ENCODE data around the gene ADO.
A peak's percentile ranks its signal among the peaks of the same experiment; 100 is the strongest.

ADO gene

DNA sequence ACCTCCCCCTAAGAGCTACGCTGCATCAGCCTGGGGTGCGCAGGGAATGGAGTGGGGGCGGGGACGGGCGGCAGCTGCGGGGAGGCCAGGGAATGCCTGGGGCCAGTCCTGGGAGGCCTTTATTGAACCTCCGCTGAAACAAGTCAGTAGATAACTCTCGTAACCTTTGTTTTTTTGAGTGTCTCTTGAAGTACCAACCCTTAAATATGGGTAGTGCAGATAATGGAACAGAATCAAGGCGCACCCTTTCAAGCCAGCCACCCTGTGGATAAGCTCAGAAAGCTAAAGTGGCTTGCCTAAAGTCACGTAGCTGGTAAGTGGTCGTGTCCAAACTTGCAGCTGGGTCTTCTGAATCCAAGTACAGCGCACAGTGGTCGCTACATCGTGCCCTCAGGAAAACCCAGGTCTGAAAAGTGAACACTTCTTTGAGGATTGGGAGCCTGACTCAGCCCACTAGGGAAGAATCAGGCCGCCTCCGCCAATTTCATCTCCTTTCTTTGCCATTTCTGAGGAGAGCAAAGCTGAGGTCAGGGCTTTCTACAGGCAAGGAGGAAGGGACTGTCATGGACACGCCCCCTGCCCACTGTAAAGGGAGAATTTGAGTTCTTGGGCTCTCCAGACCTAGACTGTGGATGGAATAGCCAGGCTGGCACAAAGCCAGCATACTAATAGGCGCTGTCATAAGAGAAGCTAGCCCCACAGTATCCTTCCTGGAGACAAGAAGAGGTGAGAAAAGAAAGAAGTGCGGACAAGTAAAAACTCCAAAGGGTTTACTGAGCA is 14.8 kb downstream of the ADO start:
- DNase-seq: no peak

DNA sequence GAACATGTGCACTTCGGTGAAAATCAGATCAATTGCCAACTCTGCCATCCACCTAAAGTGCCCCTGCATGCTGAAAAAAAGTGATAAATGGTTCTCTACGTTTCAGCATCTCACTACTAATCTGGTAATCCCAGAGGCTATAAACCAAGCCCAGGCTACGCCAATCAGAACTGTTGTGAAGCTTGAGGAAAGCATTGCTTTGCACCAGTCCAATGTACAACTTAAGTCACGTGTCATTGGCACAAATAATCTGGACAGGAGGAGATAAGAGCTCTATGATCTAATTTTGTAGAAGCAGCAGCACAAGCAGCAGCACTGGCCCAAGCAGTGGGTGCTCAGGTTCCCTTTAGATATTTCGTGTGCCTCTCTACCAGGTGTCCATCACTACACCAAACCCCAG is 16.1 kb downstream of the ADO start:
- no peak for DNase-seq

DNA sequence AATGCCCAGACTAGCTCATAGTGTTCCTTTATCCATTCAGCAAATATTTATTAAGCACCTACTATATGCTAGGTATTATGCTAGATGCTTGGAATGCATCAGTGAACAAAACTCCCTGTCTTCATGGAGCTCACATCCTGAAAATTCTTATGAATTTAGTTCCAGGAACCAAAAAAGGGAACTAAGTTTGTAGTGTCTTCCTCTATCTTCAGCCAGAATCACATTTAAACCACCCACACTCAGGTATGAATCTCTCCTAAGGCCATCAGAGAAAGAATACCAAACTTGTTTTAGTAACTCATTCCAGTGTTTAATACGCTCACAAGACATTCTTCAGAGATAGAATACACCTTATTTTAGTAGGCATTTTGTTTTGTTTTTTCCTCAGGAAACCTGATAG is 21.8 kb downstream of the ADO start:
- DNase-seq: no peak

DNA sequence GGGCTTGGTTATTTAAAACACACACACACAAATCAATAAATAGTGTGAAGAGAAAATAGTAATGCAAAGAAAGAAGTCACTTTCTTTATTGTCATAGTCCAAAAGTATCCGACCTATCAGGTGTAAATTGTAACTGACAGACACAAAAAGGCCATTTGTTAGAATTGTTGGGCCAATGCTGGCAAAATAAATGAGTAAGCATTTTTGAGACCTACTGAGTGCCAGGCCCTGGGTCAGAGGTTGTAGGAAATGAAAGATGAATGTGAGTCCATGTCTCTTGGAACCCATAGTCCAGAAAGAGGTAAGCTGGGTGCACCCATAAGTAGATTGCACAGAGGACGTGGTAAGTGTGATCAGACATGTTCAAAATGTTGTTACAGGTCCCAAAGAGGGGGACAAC is 25.1 kb downstream of the ADO start:
- no peak for DNase-seq

DNA sequence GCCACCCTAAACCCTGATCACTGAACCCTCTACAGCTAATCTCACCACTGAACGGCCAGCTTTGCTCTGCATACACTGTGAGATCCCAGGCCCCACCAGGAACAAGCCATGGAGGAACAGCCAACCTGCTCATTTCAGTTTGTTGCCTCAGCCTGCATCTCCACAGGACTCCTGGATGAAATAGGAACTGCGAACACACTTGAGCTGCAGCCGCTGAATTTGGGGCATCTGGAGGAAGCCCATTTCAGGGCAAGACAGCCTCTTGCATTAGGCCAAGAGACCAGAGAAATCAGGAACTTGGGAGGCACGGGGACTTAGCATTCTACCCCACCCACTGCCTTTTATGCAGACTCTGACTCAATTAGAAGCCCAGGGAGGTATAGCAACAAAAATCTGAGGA is 26.2 kb downstream of the ADO start:
- DNase-seq: no peak

DNA sequence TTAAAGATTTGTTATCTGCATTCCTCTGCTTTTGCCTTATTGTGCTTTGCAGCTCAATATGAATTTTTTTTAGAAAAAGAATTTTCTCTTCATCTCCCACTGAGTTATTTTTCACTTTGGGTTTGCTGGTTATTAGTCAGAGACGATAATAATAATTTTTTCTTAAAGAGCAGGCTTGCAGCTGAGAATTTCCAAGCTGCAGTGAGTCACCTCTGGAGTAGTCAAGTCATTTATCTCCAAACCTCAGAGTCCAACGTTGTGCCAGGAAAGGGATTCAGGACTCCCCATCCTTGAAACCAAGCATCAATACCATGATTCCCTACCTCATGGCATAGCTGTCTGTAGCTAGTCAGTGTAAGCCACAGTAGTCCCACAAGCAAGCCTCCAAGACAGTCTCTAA is 26.8 kb downstream of the ADO start:
- DNase-seq: peak; percentile 67

DNA sequence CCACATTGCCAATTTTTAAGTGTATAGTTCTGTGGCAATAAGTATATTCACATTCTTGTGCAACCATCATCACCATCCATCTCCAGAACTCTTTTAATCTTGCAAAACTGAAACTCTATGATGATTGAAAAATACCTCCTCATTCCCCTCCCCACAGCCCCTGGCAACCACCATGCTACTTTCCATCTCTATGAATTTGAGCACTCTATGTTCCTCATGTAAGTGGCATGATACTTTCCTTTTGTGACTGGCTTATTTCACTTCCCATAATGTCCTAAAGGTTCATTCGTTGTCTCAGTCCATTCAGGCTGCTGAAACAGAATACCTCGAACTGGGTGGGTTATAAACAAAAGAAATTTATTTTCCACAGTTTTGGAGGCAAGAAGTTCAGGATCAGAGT is 35.1 kb downstream of the ADO start:
- no peak for DNase-seq

DNA sequence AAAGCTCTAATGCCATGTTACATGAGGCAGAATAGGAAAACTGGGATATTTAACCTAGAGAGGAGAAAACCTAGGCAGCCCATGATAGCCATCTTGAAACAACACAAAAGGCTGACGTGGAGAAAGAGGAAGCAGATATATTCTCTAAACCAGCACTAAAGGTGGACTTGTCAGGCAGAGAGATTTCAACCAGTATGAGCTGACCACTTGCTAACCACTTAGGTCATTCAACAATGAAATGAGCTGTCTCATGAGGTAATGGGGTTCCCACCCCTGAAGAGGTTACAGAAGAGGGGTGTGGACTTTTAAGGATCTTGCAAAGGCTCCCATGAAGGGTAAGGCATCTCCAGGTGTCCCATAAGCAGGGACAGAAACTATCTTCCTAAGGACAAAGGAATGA is 38.5 kb downstream of the ADO start:
- DNase-seq: no peak

DNA sequence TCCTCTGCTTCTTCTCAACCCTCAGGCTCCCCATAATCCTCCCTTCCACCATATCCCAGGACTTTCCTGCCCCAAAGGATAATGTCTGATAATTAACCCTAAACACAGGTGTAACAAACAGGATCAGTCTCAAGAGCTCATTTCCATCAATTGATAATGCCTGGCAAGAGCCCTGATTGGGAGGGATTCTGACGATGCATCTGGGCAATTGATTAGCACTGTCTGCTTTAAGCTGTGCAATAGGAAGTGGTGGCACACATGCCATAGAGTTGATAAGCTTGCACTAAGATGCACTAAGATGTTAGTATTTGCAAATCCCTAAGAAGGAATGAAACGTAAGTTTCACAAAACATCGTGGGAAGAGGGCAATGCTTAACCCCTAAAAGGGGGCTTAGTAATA is 39.1 kb downstream of the ADO start:
- DNase-seq: no peak

DNA sequence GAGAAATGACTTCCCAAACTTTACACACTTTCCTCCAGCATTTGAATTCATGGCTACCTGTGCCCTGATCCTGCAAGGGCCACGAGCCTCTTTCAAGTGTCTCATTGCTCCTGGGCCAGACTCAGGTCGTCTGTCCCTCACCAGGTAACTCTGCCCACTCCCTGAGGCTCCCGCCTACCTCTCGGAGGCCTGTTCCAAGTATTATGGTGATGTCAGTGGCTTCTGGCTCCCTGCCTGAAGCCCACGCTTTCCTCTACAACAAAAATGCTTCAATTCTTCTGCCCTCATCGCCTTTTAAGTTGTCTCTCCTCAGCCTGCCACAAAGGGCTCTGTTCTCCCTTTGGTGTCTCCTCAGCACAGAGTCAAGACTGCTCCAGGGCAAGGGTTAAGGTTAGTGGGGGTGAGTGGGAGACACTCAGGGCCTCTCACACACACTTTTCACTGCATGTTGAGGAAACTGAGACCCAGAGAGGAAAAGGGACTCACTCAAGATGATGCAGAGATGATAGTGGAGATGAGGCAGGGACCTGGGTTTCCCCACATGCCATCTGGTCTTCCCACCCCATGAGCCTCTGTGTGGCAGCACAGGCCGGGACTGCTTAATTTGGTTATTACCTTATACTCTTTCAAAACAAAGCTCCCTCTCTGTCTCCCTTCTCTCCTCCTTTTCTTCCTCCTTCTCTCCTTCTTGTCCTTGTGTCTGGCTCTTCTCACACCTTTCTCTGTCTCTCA is 39.9 kb downstream of the ADO start:
- no peak for DNase-seq

DNA sequence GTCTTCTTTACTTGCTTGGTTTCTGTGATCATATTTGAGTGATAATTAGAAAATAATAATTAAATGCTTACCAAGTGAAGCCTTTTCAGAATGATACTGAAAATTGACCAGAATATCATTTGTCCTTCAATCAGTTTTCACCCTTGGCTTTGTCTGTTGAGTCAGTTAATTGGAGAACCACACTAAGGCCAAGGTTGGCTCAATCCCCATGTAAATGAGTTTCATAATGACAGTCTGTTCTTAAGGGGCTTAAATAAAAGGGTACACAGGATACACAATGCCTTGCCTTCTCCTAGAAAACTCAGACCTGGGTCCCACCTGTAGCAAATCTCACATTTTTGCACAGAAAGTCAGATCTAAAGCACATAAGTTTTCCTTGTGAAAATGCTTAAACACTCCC is 42.9 kb downstream of the ADO start:
- no peak for DNase-seq

DNA sequence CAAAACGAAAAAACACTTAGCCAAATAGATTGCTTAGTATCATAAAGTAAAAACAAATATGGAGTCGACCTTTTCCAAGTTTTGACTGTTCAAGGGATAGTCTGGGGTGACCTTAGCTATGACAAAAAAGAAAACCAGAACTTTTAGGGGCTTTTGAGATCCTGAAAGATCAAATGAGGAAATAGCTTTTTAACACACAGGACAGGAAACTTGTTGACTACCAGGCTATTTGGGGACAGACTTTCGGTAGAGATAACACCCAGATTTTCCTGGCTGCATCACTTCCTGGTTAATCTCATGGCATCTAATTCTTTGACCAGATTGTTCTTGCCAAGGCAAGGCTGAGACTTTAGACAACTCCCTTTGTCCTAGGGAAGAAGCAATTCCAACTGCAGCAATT is 46.1 kb downstream of the ADO start:
- DNase-seq: no peak

DNA sequence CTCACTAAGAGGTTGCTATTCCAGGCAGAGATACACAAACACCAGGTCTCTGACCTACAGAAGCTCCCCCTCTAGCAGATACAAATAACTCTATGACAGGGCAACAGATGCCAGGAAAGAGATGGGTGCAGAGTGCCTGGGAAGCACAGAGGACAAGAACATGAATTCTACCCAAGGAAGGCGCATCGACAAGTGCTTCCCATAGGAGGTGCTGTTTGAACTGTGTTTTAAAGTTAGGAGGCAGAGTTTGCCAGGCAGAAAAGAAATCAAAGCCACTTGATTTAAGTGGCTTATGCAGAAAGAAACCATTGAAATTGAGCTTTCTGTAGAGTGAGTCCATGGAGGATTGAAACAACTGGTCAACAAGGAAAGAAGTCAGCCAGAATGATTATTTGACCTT is 46.9 kb downstream of the ADO start:
- DNase-seq: no peak

DNA sequence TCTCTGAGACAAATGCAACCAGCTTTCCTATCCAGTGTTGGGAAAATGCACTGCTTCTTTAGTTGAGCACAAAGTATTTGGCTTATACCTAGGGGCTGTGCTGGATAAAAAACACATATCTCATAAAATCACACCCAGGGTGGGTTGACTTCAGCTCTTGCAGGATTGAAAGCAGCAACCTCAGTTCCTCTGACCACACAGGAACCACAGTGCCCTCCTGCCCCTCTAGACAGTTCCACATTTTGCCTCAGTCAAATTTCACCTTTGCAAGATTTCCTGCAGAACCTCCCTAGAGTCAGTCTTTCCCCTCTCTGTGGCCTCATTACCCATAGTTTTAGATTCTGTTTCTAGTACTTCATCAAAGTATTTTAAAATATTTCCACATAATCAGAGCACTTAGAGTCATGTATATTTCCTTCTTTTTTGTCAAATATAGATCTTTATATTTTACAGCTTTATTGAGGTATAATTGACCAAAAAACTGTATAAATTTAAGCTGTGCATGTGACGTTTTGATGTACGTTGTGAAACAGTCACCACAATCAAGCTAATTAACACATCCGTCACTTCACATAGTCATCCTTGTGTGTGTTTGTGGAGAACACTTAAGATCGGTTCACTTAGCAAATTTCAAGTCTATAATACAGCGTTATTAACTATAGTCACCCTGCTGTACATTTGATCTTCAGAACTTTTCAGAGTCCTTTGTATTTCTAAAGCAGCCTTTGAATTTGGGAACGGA is 48.6 kb downstream of the ADO start:
- no peak for DNase-seq

DNA sequence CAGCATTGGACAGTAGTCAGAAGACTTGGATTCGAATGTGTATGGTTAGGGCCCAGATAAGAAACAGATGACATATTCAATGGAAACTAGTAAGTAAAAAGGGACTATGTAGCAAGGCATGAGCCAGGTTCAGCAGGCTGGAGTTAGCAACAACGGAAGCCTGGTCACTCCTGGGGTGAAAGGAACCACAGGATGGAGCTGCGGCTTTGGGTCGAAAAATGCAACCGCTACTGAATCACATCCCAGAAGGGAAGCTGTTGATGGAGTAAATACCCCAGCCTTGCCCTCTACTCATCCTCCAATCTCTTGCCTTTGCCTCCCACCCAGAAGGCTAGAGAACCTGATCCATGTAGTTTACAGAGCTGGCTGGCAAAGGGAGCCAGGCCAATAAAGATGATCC is 49.2 kb downstream of the ADO start:
- DNase-seq: no peak

DNA sequence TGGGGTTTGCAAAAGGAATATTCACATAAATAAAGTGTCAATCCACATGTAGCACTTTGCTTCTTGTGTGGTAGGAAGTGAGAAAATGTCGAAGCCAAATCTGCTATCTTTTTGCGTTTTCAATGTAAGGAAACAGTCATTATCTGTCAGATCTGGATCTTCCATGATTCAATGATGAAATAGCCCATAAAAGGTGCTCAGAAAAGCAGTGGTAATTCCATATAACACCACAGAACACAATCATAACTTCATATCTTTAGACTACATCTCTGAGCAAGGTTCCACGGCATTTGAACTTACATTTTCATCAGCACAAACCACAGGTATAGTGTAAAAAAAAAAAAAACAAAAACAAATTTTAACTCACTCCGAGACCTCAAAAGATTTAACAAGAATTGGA is 51.5 kb downstream of the ADO start:
- DNase-seq: no peak

Measured in NCI-H226 (cell line).